Activated CD8-positive, alpha-beta memory T cell treated with anti-CD3 and anti-CD28 coated beads for 48 hours (primary cell): ENCODE data around the gene CCDC195.

Experiments
- DNase-seq, 3 experiments: peaks; one replicate each; pipeline ENCODE4 v3.0.0-alpha.2; 2020; ENCODE audit warnings: low read depth in 2 of 3, low spot score in 2 of 3

Gene CCDC195

GRCh38 chr2:224716201-224716600 lies at the start of gene CCDC195:
Gene CCDC195, minus strand, starts transcription at chr2:224716365. Its CDS starts 0 bp downstream, at chr2:224716365.
- no peak for DNase-seq

- DNase-seq: no peak
These were observed 48.5 kb upstream of the CCDC195 start for GRCh38 chr2:224764565-224765236.

- DNase-seq: no peak
These were observed 41.9 kb upstream of the CCDC195 start for GRCh38 chr2:224757934-224758548.

GRCh38 chr2:224753743-224754540 lies 37.8 kb upstream of the CCDC195 start:
- DNase-seq: no peak

GRCh38 chr2:224751996-224752698 lies 36.0 kb upstream of the CCDC195 start:
- no peak for DNase-seq

- no peak for DNase-seq
These were observed 33.0 kb upstream of the CCDC195 start for GRCh38 chr2:224749136-224749535.

GRCh38 chr2:224747765-224748164 lies 31.6 kb upstream of the CCDC195 start:
- DNase-seq: no peak

GRCh38 chr2:224736227-224736626 lies 20.1 kb upstream of the CCDC195 start:
- no peak for DNase-seq

GRCh38 chr2:224734949-224735348 lies 18.8 kb upstream of the CCDC195 start:
- no peak for DNase-seq

GRCh38 chr2:224731665-224732064 lies 15.5 kb upstream of the CCDC195 start:
- DNase-seq: no peak

GRCh38 chr2:224729435-224729834 lies 13.3 kb upstream of the CCDC195 start:
- DNase-seq: no peak

GRCh38 chr2:224724331-224724730 lies 8.2 kb upstream of the CCDC195 start:
- no peak for DNase-seq

GRCh38 chr2:224723586-224724217 lies 7.5 kb upstream of the CCDC195 start:
- no peak for DNase-seq

- DNase-seq: no peak
These were observed 6.6 kb upstream of the CCDC195 start for GRCh38 chr2:224722770-224723169.

- DNase-seq: no peak
These were observed 6.1 kb upstream of the CCDC195 start for GRCh38 chr2:224722250-224722649.

GRCh38 chr2:224716921-224717320 lies 756 bp upstream of the CCDC195 start:
- DNase-seq: no peak

GRCh38 chr2:224711859-224712665 lies 4.1 kb downstream of the CCDC195 start:
- DNase-seq: no peak

- DNase-seq: no peak
These were observed 4.8 kb downstream of the CCDC195 start for GRCh38 chr2:224711381-224711780.

- DNase-seq: no peak
These were observed 6.9 kb downstream of the CCDC195 start for GRCh38 chr2:224709301-224709700.

GRCh38 chr2:224694502-224694901 lies 21.7 kb downstream of the CCDC195 start:
- no peak for DNase-seq
